ENCODE measurements around the gene FAM161A. TPM values are rescaled to one million over a fixed set of nuclear protein-coding genes. Genes with fewer than 3 reads are reported as not detected.
"Not testable (repeated sequence)": the region's sequence is repeated elsewhere in the genome, so short reads cannot be mapped to it uniquely, and the experiment has no call there.

Gene FAM161A
- total RNA-seq, 1 donor from 2014 or later: 2.8 TPM

- H3K9ac ChIP-seq (ENCODE audit: low read length): no peak overlapping the region
- TF ChIP-seq CTCF (IDR thresholded peaks at IDR 0.05; ENCODE audit: insufficient read depth, low read depth, low read length) (no peak), EZH2 (IDR thresholded peaks at IDR 0.05; ENCODE audit: insufficient read depth, low read length) (no peak)
- H3K4me1 ChIP-seq (ENCODE audit: insufficient read depth, low read length): no peaks in the 10 kb centered on the region
- no peaks in the 10 kb centered on the region for H3K9me3 ChIP-seq (ENCODE audit: insufficient read depth, low read depth, low read length)
- Mint-ChIP-seq H3K27ac (ENCODE audit: unreplicated experiment) (no peak overlapping the region), H3K4me1 (ENCODE audit: low read depth, unreplicated experiment) (peaks cover 7% of the 10 kb centered on the region), H3K27me3 (ENCODE audit: low read depth, unreplicated experiment) (peaks cover 16% of the 10 kb centered on the region), H3K36me3 (ENCODE audit: low read depth, unreplicated experiment) (no peaks in the 10 kb centered on the region), H3K4me3 (ENCODE audit: unreplicated experiment) (no peak overlapping the region), H3K9me3 (ENCODE audit: unreplicated experiment) (no peaks in the 10 kb centered on the region)
- FAIRE-seq: no peak
- H3K79me2 ChIP-seq (ENCODE audit: insufficient read depth, low read length): no peaks in the 10 kb centered on the region
- no peak for DNase-seq (ENCODE audit: low read depth)
- no peaks in the 10 kb centered on the region for H4K20me1 ChIP-seq (ENCODE audit: insufficient read depth, low read length)
- H2AFZ ChIP-seq (ENCODE audit: low read depth, low read length): no peak overlapping the region
- H3K4me3 ChIP-seq (ENCODE audit: insufficient read depth, low read depth, low read length): no peak overlapping the region
- no peak overlapping the region for H3K4me2 ChIP-seq (ENCODE audit: low read length)
- H3K27me3 ChIP-seq (ENCODE audit: insufficient read depth, low read length): peaks cover 4% of the 10 kb centered on the region
- no peak overlapping the region for H3K27ac ChIP-seq (ENCODE audit: low read depth, low read length)
- no peaks in the 10 kb centered on the region for H3K36me3 ChIP-seq (ENCODE audit: insufficient read depth, low read length)
These were observed 37.1 kb downstream of the FAM161A start for GRCh38 chr2:61816480-61817355.

- FAIRE-seq: no peak
- TF ChIP-seq CTCF (IDR thresholded peaks at IDR 0.05; ENCODE audit: insufficient read depth, low read depth, low read length): no peak
- TF ChIP-seq EZH2 (IDR thresholded peaks at IDR 0.05; ENCODE audit: insufficient read depth, low read length): no peak
- Histone ChIP-seq H3K36me3 (ENCODE audit: insufficient read depth, low read length) (no peaks in the 10 kb centered on the region), H3K9ac (ENCODE audit: low read length) (no peak overlapping the region), H3K4me1 (ENCODE audit: insufficient read depth, low read length) (no peaks in the 10 kb centered on the region), H3K79me2 (ENCODE audit: insufficient read depth, low read length) (no peaks in the 10 kb centered on the region), H4K20me1 (ENCODE audit: insufficient read depth, low read length) (no peaks in the 10 kb centered on the region), H3K9me3 (ENCODE audit: insufficient read depth, low read depth, low read length) (no peaks in the 10 kb centered on the region), H3K27ac (ENCODE audit: low read depth, low read length) (no peak overlapping the region), H2AFZ (ENCODE audit: low read depth, low read length) (no peak overlapping the region), H3K27me3 (ENCODE audit: insufficient read depth, low read length) (peaks cover 4% of the 10 kb centered on the region), H3K4me3 (ENCODE audit: insufficient read depth, low read depth, low read length) (no peak overlapping the region), H3K4me2 (ENCODE audit: low read length) (no peak overlapping the region)
- no peak for DNase-seq (ENCODE audit: low read depth)
- H3K27me3 Mint-ChIP-seq (ENCODE audit: low read depth, unreplicated experiment): peaks cover 14% of the 10 kb centered on the region
- H3K9me3 Mint-ChIP-seq (ENCODE audit: unreplicated experiment): no peaks in the 10 kb centered on the region
- peaks cover 7% of the 10 kb centered on the region for H3K4me1 Mint-ChIP-seq (ENCODE audit: low read depth, unreplicated experiment)
- H3K36me3 Mint-ChIP-seq (ENCODE audit: low read depth, unreplicated experiment): peaks cover 3% of the 10 kb centered on the region
- no peak overlapping the region for H3K27ac Mint-ChIP-seq (ENCODE audit: unreplicated experiment)
- H3K4me3 Mint-ChIP-seq (ENCODE audit: unreplicated experiment): no peak overlapping the region
These were observed 39.2 kb downstream of the FAM161A start for GRCh38 chr2:61814539-61815160.

GRCh38 chr2:61813314-61813713, 40.5 kb downstream of the FAM161A start:
- not testable (repeated sequence) for H3K4me1 Mint-ChIP-seq (ENCODE audit: low read depth, unreplicated experiment); H3K9me3 Mint-ChIP-seq (ENCODE audit: unreplicated experiment)

More at GRCh38 chr2:61813314-61813713, 40.5 kb downstream of the FAM161A start:
- H3K36me3 Mint-ChIP-seq (ENCODE audit: low read depth, unreplicated experiment); H2AFZ ChIP-seq (ENCODE audit: low read depth, low read length); H3K4me3 Mint-ChIP-seq (ENCODE audit: unreplicated experiment); H3K27me3 ChIP-seq (ENCODE audit: insufficient read depth, low read length); FAIRE-seq; H3K4me3 ChIP-seq (ENCODE audit: insufficient read depth, low read depth, low read length); H4K20me1 ChIP-seq (ENCODE audit: insufficient read depth, low read length); DNase-seq (ENCODE audit: low read depth); H3K4me1 ChIP-seq (ENCODE audit: insufficient read depth, low read length); H3K27ac ChIP-seq (ENCODE audit: low read depth, low read length); H3K9ac ChIP-seq (ENCODE audit: low read length); H3K27ac Mint-ChIP-seq (ENCODE audit: unreplicated experiment); H3K36me3 ChIP-seq (ENCODE audit: insufficient read depth, low read length); H3K79me2 ChIP-seq (ENCODE audit: insufficient read depth, low read length); H3K4me2 ChIP-seq (ENCODE audit: low read length); H3K9me3 ChIP-seq (ENCODE audit: insufficient read depth, low read depth, low read length): not testable (repeated sequence)
- peaks cover 16% of the 10 kb centered on the region for H3K27me3 Mint-ChIP-seq (ENCODE audit: low read depth, unreplicated experiment)
